Midbrain (tissue), 1 donor: ENCODE data around the gene NOTCH1.

ENCODE experiments used
- DNase-seq: peaks from one replicate; lab custom pipeline; 2025; lab: John Stamatoyannopoulos, UW

The NOTCH1 gene

GRCh38 chr9:136544964-136545691 lies 720 bp downstream of the NOTCH1 start:
- DNase-seq = peak; percentile 53

GRCh38 chr9:136544548-136544963 lies 1.3 kb downstream of the NOTCH1 start:
- peak; percentile 89 for DNase-seq

- peak; percentile 91 for DNase-seq
Observed at GRCh38 chr9:136543830-136544547, 1.9 kb downstream of the NOTCH1 start.

- no peak for DNase-seq
Observed at GRCh38 chr9:136543280-136543679, 2.6 kb downstream of the NOTCH1 start.

GRCh38 chr9:136542241-136543040 lies 3.4 kb downstream of the NOTCH1 start:
- peak; percentile 63 for DNase-seq

GRCh38 chr9:136541709-136542108 lies 4.1 kb downstream of the NOTCH1 start:
- no peak for DNase-seq

GRCh38 chr9:136541179-136541578 lies 4.7 kb downstream of the NOTCH1 start:
- no peak for DNase-seq

GRCh38 chr9:136539427-136540421 lies 6.1 kb downstream of the NOTCH1 start:
- DNase-seq = peak; percentile 51

- DNase-seq = no peak
Observed at GRCh38 chr9:136538599-136539426, 7.0 kb downstream of the NOTCH1 start.

- DNase-seq = no peak
Observed at GRCh38 chr9:136537896-136538598, 7.8 kb downstream of the NOTCH1 start.

GRCh38 chr9:136537411-136537810 lies 8.4 kb downstream of the NOTCH1 start:
- DNase-seq = no peak

- no peak for DNase-seq
Observed at GRCh38 chr9:136536721-136537241, 9.1 kb downstream of the NOTCH1 start.

GRCh38 chr9:136536051-136536720 lies 9.7 kb downstream of the NOTCH1 start:
- no peak for DNase-seq

- DNase-seq = no peak
Observed at GRCh38 chr9:136535070-136535469, 10.8 kb downstream of the NOTCH1 start.

- DNase-seq = no peak
Observed at GRCh38 chr9:136534366-136534765, 11.5 kb downstream of the NOTCH1 start.

- no peak for DNase-seq
Observed at GRCh38 chr9:136533775-136534157, 12.1 kb downstream of the NOTCH1 start.

- no peak for DNase-seq
Observed at GRCh38 chr9:136532799-136533774, 12.8 kb downstream of the NOTCH1 start.
